ENCODE data around the gene AKAIN1.

AKAIN1 gene

GRCh38 chr18:5197032-5197434 lies at the start of gene AKAIN1:
Gene AKAIN1, minus strand, starts transcription at chr18:5197257. Its CDS starts 204 bp downstream, at chr18:5197053.
- Mint-ChIP-seq H3K9me3 (ENCODE audit: low read depth) (no peaks in the 10 kb centered on the region), H3K27me3 (peaks cover 45% of the 10 kb centered on the region), H3K27ac (no peak within 1 kb of the TSS), H3K4me1 (ENCODE audit: low read depth) (peaks cover 15% of the 10 kb centered on the region), H3K4me3 (peak within 1 kb of the TSS; percentile 80), H3K36me3 (peaks cover 9% of the 10 kb centered on the region)

GRCh38 chr18:5244941-5245340 lies 47.9 kb upstream of the AKAIN1 start:
- Mint-ChIP-seq H3K27me3 (no peaks in the 10 kb centered on the region), H3K4me3 (no peak overlapping the region), H3K27ac (peak overlapping the region; percentile 50), H3K4me1 (ENCODE audit: low read depth) (peaks cover 25% of the 10 kb centered on the region), H3K9me3 (ENCODE audit: low read depth) (peaks cover 4% of the 10 kb centered on the region), H3K36me3 (peaks cover 27% of the 10 kb centered on the region)

GRCh38 chr18:5239447-5239846 lies 42.4 kb upstream of the AKAIN1 start:
- H3K9me3 Mint-ChIP-seq (ENCODE audit: low read depth) = peaks cover 4% of the 10 kb centered on the region
- no peaks in the 10 kb centered on the region for H3K27me3 Mint-ChIP-seq
- H3K27ac Mint-ChIP-seq = no peak overlapping the region
- H3K4me1 Mint-ChIP-seq (ENCODE audit: low read depth) = peaks cover 50% of the 10 kb centered on the region
- H3K36me3 Mint-ChIP-seq = peaks cover 28% of the 10 kb centered on the region
- peak overlapping the region; percentile 91 for H3K4me3 Mint-ChIP-seq

- no peaks in the 10 kb centered on the region for H3K27me3 Mint-ChIP-seq
- H3K27ac Mint-ChIP-seq = peak overlapping the region; percentile 97
- H3K36me3 Mint-ChIP-seq = peaks cover 22% of the 10 kb centered on the region
- peak overlapping the region; percentile 91 for H3K4me3 Mint-ChIP-seq
- H3K9me3 Mint-ChIP-seq (ENCODE audit: low read depth) = no peaks in the 10 kb centered on the region
- H3K4me1 Mint-ChIP-seq (ENCODE audit: low read depth) = peaks cover 52% of the 10 kb centered on the region
Observed at GRCh38 chr18:5238371-5238976, 41.4 kb upstream of the AKAIN1 start.

- H3K36me3 Mint-ChIP-seq = peaks cover 20% of the 10 kb centered on the region
- H3K4me1 Mint-ChIP-seq (ENCODE audit: low read depth) = peaks cover 52% of the 10 kb centered on the region
- H3K27me3 Mint-ChIP-seq = no peaks in the 10 kb centered on the region
- no peaks in the 10 kb centered on the region for H3K9me3 Mint-ChIP-seq (ENCODE audit: low read depth)
- H3K4me3 Mint-ChIP-seq = peak overlapping the region; percentile 91
- peak overlapping the region; percentile 97 for H3K27ac Mint-ChIP-seq
Observed at GRCh38 chr18:5237723-5238370, 40.8 kb upstream of the AKAIN1 start.

GRCh38 chr18:5237083-5237722 lies 40.1 kb upstream of the AKAIN1 start:
- Mint-ChIP-seq H3K9me3 (ENCODE audit: low read depth) (no peaks in the 10 kb centered on the region), H3K27ac (peak overlapping the region; percentile 97), H3K4me1 (ENCODE audit: low read depth) (peaks cover 48% of the 10 kb centered on the region), H3K4me3 (peak overlapping the region; percentile 91), H3K27me3 (no peaks in the 10 kb centered on the region), H3K36me3 (peaks cover 14% of the 10 kb centered on the region)

- Mint-ChIP-seq H3K36me3 (peaks cover 4% of the 10 kb centered on the region), H3K4me3 (no peak overlapping the region), H3K27me3 (no peaks in the 10 kb centered on the region), H3K9me3 (ENCODE audit: low read depth) (no peaks in the 10 kb centered on the region), H3K4me1 (ENCODE audit: low read depth) (peaks cover 17% of the 10 kb centered on the region), H3K27ac (no peak overlapping the region)
Observed at GRCh38 chr18:5214583-5215351, 17.7 kb upstream of the AKAIN1 start.

GRCh38 chr18:5207471-5208150 lies 10.6 kb upstream of the AKAIN1 start:
- no peak overlapping the region for H3K27ac Mint-ChIP-seq
- H3K36me3 Mint-ChIP-seq = no peaks in the 10 kb centered on the region
- peaks cover 9% of the 10 kb centered on the region for H3K4me1 Mint-ChIP-seq (ENCODE audit: low read depth)
- no peaks in the 10 kb centered on the region for H3K27me3 Mint-ChIP-seq
- H3K4me3 Mint-ChIP-seq = no peak overlapping the region
- H3K9me3 Mint-ChIP-seq (ENCODE audit: low read depth) = no peaks in the 10 kb centered on the region

GRCh38 chr18:5198311-5198710 lies 1.3 kb upstream of the AKAIN1 start:
- Mint-ChIP-seq H3K36me3 (peaks cover 9% of the 10 kb centered on the region), H3K4me1 (ENCODE audit: low read depth) (peaks cover 15% of the 10 kb centered on the region), H3K27me3 (peaks cover 45% of the 10 kb centered on the region), H3K4me3 (peak overlapping the region; percentile 47), H3K27ac (no peak overlapping the region), H3K9me3 (ENCODE audit: low read depth) (no peaks in the 10 kb centered on the region)

- peak overlapping the region; percentile 80 for H3K4me3 Mint-ChIP-seq
- no peaks in the 10 kb centered on the region for H3K9me3 Mint-ChIP-seq (ENCODE audit: low read depth)
- H3K27ac Mint-ChIP-seq = no peak overlapping the region
- peaks cover 9% of the 10 kb centered on the region for H3K36me3 Mint-ChIP-seq
- peaks cover 15% of the 10 kb centered on the region for H3K4me1 Mint-ChIP-seq (ENCODE audit: low read depth)
- H3K27me3 Mint-ChIP-seq = peaks cover 45% of the 10 kb centered on the region
Observed at GRCh38 chr18:5197461-5197860, 404 bp upstream of the AKAIN1 start.

- Mint-ChIP-seq H3K4me3 (peak overlapping the region; percentile 80), H3K9me3 (ENCODE audit: low read depth) (no peaks in the 10 kb centered on the region)
Observed at GRCh38 chr18:5196253-5197031, 615 bp downstream of the AKAIN1 start.

GRCh38 chr18:5195656-5196055 lies 1.4 kb downstream of the AKAIN1 start:
- peaks cover 9% of the 10 kb centered on the region for H3K36me3 Mint-ChIP-seq

More at GRCh38 chr18:5196253-5197031, 615 bp downstream of the AKAIN1 start:
- Mint-ChIP-seq H3K36me3 (peaks cover 9% of the 10 kb centered on the region), H3K4me1 (ENCODE audit: low read depth) (peaks cover 15% of the 10 kb centered on the region), H3K27me3 (peaks cover 45% of the 10 kb centered on the region), H3K27ac (no peak overlapping the region)

GRCh38 chr18:5180254-5180653 lies 16.8 kb downstream of the AKAIN1 start:
- Mint-ChIP-seq H3K27me3 (no peaks in the 10 kb centered on the region), H3K9me3 (ENCODE audit: low read depth) (peaks cover 2% of the 10 kb centered on the region), H3K4me1 (ENCODE audit: low read depth) (peaks cover 12% of the 10 kb centered on the region), H3K36me3 (no peaks in the 10 kb centered on the region), H3K27ac (no peak overlapping the region), H3K4me3 (no peak overlapping the region)

More at GRCh38 chr18:5195656-5196055, 1.4 kb downstream of the AKAIN1 start:
- peaks cover 15% of the 10 kb centered on the region for H3K4me1 Mint-ChIP-seq (ENCODE audit: low read depth)
- H3K27me3 Mint-ChIP-seq = peaks cover 45% of the 10 kb centered on the region
- H3K27ac Mint-ChIP-seq = no peak overlapping the region
- H3K4me3 Mint-ChIP-seq = peak overlapping the region; percentile 46
- no peaks in the 10 kb centered on the region for H3K9me3 Mint-ChIP-seq (ENCODE audit: low read depth)

- H3K9me3 Mint-ChIP-seq (ENCODE audit: low read depth) = no peaks in the 10 kb centered on the region
- no peaks in the 10 kb centered on the region for H3K36me3 Mint-ChIP-seq
- no peaks in the 10 kb centered on the region for H3K27me3 Mint-ChIP-seq
Observed at GRCh38 chr18:5178519-5178918, 18.5 kb downstream of the AKAIN1 start.

More at GRCh38 chr18:5178519-5178918, 18.5 kb downstream of the AKAIN1 start:
- Mint-ChIP-seq H3K4me3 (no peak overlapping the region), H3K27ac (no peak overlapping the region), H3K4me1 (ENCODE audit: low read depth) (peaks cover 14% of the 10 kb centered on the region)

All from activated naive CD8-positive, alpha-beta T cell (primary cell).